Neural cell (in vitro differentiated cells): ENCODE measurements around the gene C6orf163.

Experiments
- EP300 ChIP-seq: fragments of 450-650 bp; conservative IDR thresholded peaks from 2 replicates; pipeline ENCODE4 v1.6.1; 2014; ENCODE audit warnings: antibody characterized with exemption, mild to moderate bottlenecking, moderate library complexity; ENCODE audit not compliant: poor library complexity, severe bottlenecking
- EZH2 ChIP-seq: fragments of 200-600, 300-800 bp; shearing (Covaris generic), sonication (generic); IDR thresholded peaks from 2 replicates; pipeline ENCODE4 v1.6.1; 2014; ENCODE audit warnings: antibody characterized with exemption, low read length, borderline replicate concordance, mild to moderate bottlenecking; ENCODE audit not compliant: insufficient read depth, poor library complexity, severe bottlenecking
- MXI1 ChIP-seq: fragments of 450-650 bp; conservative IDR thresholded peaks from 2 replicates; pipeline ENCODE4 v1.6.1; 2014; ENCODE audit warnings: antibody characterized with exemption, mild to moderate bottlenecking; ENCODE audit not compliant: poor library complexity, severe bottlenecking
- POLR2AphosphoS5 ChIP-seq: IDR thresholded peaks from 2 replicates; pipeline ENCODE4 v1.6.1; 2012
- SMC3 ChIP-seq: fragments of 450-650 bp; conservative IDR thresholded peaks from 2 replicates; pipeline ENCODE4 v1.6.1; 2014; ENCODE audit warnings: antibody characterized with exemption, mild to moderate bottlenecking, moderate library complexity; ENCODE audit not compliant: poor library complexity
- TAF1 ChIP-seq: IDR thresholded peaks from 2 replicates; pipeline ENCODE4 v1.6.1; 2012; ENCODE audit warnings: low read depth
- TF ChIP-seq, protein P1 (sequence below): fragments of 450-650 bp; IDR thresholded peaks from 2 replicates; pipeline ENCODE4 v1.5.1; 2014; ENCODE audit warnings: antibody characterized with exemption, mild to moderate bottlenecking, moderate library complexity; ENCODE audit not compliant: poor library complexity, severe bottlenecking
- TF ChIP-seq, protein P2 (sequence below): IDR thresholded peaks from 2 replicates; pipeline ENCODE4 v1.6.1; 2012; ENCODE audit warnings: borderline replicate concordance

DNA sequence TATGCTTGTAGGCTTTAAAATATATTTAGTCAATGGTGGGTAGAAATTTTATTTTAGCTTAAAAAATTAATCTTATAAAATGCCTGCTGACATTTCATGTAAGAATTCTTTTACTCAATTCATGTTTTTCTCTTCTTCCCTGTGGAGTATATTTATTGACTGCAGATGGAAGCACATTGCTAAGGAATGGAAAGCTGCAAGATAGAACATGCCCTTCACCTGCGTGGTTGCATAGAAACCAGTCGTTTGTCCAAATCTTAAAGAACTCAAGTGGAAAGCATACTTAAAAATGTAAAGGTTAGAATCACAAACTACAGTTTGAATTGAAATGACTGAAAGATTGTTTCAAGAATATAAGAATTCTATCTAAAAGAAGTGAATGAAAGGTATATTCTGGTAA lies 30.7 kb downstream of the C6orf163 start:
- no peak for TF ChIP-seq POLR2AphosphoS5
- TF ChIP-seq EZH2 = no peak
- TF ChIP-seq, protein P1, sequence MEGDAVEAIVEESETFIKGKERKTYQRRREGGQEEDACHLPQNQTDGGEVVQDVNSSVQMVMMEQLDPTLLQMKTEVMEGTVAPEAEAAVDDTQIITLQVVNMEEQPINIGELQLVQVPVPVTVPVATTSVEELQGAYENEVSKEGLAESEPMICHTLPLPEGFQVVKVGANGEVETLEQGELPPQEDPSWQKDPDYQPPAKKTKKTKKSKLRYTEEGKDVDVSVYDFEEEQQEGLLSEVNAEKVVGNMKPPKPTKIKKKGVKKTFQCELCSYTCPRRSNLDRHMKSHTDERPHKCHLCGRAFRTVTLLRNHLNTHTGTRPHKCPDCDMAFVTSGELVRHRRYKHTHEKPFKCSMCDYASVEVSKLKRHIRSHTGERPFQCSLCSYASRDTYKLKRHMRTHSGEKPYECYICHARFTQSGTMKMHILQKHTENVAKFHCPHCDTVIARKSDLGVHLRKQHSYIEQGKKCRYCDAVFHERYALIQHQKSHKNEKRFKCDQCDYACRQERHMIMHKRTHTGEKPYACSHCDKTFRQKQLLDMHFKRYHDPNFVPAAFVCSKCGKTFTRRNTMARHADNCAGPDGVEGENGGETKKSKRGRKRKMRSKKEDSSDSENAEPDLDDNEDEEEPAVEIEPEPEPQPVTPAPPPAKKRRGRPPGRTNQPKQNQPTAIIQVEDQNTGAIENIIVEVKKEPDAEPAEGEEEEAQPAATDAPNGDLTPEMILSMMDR = no peak
- TF ChIP-seq SMC3 = no peak
- TF ChIP-seq TAF1 = no peak
- TF ChIP-seq EP300 = no peak
- no peak for TF ChIP-seq MXI1
- TF ChIP-seq, protein P2, sequence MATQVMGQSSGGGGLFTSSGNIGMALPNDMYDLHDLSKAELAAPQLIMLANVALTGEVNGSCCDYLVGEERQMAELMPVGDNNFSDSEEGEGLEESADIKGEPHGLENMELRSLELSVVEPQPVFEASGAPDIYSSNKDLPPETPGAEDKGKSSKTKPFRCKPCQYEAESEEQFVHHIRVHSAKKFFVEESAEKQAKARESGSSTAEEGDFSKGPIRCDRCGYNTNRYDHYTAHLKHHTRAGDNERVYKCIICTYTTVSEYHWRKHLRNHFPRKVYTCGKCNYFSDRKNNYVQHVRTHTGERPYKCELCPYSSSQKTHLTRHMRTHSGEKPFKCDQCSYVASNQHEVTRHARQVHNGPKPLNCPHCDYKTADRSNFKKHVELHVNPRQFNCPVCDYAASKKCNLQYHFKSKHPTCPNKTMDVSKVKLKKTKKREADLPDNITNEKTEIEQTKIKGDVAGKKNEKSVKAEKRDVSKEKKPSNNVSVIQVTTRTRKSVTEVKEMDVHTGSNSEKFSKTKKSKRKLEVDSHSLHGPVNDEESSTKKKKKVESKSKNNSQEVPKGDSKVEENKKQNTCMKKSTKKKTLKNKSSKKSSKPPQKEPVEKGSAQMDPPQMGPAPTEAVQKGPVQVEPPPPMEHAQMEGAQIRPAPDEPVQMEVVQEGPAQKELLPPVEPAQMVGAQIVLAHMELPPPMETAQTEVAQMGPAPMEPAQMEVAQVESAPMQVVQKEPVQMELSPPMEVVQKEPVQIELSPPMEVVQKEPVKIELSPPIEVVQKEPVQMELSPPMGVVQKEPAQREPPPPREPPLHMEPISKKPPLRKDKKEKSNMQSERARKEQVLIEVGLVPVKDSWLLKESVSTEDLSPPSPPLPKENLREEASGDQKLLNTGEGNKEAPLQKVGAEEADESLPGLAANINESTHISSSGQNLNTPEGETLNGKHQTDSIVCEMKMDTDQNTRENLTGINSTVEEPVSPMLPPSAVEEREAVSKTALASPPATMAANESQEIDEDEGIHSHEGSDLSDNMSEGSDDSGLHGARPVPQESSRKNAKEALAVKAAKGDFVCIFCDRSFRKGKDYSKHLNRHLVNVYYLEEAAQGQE = no peak
